ENCODE data around the gene NMT1. TPM values are rescaled to one million over a fixed set of nuclear protein-coding genes. Genes with fewer than 3 reads are reported as not detected.

The NMT1 gene
- total RNA-seq, 1 experiment from 2014 or later, result 152 TPM

DNA sequence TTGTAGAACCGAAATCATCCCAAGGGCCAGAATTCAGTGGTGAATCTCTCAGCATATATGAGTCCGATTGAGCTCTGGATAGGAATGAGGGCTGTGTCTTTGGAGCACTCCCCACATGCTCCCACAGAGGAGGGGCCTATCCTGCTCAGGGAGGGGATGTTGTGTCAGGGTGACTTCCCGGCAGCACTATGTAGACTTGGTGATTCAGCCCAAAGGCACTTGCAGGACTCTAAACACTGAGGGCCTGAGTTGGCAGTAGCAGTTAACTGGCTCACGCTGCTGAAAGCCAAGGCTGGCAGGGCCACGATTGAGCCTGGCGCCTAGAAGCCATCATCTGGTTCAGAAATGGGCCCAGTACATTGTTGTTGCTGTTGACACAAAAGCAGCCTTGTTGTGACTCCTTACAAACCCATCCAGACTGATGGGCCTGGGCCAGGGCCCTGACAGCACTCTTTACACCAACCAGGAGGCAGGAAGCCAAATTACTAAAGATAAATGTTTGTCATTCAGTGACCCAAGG is 31.9 kb downstream of the NMT1 start (continued):
- TF ChIP-seq, protein P1, sequence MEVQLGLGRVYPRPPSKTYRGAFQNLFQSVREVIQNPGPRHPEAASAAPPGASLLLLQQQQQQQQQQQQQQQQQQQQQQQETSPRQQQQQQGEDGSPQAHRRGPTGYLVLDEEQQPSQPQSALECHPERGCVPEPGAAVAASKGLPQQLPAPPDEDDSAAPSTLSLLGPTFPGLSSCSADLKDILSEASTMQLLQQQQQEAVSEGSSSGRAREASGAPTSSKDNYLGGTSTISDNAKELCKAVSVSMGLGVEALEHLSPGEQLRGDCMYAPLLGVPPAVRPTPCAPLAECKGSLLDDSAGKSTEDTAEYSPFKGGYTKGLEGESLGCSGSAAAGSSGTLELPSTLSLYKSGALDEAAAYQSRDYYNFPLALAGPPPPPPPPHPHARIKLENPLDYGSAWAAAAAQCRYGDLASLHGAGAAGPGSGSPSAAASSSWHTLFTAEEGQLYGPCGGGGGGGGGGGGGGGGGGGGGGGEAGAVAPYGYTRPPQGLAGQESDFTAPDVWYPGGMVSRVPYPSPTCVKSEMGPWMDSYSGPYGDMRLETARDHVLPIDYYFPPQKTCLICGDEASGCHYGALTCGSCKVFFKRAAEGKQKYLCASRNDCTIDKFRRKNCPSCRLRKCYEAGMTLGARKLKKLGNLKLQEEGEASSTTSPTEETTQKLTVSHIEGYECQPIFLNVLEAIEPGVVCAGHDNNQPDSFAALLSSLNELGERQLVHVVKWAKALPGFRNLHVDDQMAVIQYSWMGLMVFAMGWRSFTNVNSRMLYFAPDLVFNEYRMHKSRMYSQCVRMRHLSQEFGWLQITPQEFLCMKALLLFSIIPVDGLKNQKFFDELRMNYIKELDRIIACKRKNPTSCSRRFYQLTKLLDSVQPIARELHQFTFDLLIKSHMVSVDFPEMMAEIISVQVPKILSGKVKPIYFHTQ (CRISPR knock-in tag; IDR thresholded peaks at IDR 0.05), result no peak
- TF ChIP-seq ZNF423 (CRISPR knock-in tag; IDR thresholded peaks at IDR 0.05) (no peak), GRHL2 (CRISPR knock-in tag; IDR thresholded peaks at IDR 0.05; ENCODE audit: insufficient replicate concordance, severe bottlenecking) (no peak), RELA (CRISPR knock-in tag; IDR thresholded peaks at IDR 0.05; ENCODE audit: borderline replicate concordance) (no peak)

DNA sequence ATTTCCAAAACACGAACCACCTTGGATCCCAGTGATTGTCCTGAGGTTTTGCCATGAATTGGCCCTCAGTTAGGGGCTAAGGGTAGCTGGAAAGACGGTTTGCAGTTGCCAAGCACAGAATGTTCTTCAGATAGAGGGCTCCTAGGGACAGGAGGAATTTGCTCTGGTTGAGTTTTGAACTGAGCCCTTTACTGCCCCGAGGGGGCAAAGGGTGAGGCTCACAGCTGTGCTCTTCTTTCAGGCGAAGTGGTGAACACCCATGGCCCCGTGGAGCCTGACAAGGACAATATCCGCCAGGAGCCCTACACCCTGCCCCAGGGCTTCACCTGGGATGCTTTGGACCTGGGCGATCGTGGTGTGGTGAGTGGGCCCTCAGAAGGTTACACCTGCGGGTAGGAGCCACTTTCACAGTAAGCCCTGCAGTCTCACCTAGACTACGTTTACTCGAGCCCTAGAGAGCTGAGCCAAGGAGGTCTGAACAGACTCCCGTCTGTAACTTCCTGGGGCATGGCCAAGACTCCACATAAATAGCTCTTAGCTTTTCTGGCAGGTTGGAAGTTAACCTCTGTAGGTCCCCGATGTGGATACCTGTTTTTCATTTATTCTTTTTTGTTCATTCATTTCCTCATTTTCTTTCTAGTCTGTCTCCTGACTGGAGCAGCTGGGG is 32.5 kb downstream of the NMT1 start:
- Mint-ChIP-seq H3K27me3 (ENCODE audit: low read depth) (no peaks in the 10 kb centered on the region), H3K4me3 (no peak overlapping the region), H3K27ac (no peak overlapping the region), H3K9me3 (no peaks in the 10 kb centered on the region), H3K36me3 (peaks cover 76% of the 10 kb centered on the region), H3K4me1 (peaks cover 7% of the 10 kb centered on the region)
- ATAC-seq (no peak), DNase-seq (ENCODE audit: low spot score) (no peak)
- ChIA-PET CTCF (no interaction called here), POLR2A (no interaction called here)
- TF ChIP-seq, protein P2, sequence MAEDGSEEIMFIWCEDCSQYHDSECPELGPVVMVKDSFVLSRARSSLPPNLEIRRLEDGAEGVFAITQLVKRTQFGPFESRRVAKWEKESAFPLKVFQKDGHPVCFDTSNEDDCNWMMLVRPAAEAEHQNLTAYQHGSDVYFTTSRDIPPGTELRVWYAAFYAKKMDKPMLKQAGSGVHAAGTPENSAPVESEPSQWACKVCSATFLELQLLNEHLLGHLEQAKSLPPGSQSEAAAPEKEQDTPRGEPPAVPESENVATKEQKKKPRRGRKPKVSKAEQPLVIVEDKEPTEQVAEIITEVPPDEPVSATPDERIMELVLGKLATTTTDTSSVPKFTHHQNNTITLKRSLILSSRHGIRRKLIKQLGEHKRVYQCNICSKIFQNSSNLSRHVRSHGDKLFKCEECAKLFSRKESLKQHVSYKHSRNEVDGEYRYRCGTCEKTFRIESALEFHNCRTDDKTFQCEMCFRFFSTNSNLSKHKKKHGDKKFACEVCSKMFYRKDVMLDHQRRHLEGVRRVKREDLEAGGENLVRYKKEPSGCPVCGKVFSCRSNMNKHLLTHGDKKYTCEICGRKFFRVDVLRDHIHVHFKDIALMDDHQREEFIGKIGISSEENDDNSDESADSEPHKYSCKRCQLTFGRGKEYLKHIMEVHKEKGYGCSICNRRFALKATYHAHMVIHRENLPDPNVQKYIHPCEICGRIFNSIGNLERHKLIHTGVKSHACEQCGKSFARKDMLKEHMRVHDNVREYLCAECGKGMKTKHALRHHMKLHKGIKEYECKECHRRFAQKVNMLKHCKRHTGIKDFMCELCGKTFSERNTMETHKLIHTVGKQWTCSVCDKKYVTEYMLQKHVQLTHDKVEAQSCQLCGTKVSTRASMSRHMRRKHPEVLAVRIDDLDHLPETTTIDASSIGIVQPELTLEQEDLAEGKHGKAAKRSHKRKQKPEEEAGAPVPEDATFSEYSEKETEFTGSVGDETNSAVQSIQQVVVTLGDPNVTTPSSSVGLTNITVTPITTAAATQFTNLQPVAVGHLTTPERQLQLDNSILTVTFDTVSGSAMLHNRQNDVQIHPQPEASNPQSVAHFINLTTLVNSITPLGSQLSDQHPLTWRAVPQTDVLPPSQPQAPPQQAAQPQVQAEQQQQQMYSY (CRISPR knock-in tag; IDR thresholded peaks at IDR 0.05), result no peak
- TF ChIP-seq ZNF423 (CRISPR knock-in tag; IDR thresholded peaks at IDR 0.05), result no peak
- TF ChIP-seq RORB (CRISPR knock-in tag; IDR thresholded peaks at IDR 0.05), result no peak
- TF ChIP-seq, protein P3, sequence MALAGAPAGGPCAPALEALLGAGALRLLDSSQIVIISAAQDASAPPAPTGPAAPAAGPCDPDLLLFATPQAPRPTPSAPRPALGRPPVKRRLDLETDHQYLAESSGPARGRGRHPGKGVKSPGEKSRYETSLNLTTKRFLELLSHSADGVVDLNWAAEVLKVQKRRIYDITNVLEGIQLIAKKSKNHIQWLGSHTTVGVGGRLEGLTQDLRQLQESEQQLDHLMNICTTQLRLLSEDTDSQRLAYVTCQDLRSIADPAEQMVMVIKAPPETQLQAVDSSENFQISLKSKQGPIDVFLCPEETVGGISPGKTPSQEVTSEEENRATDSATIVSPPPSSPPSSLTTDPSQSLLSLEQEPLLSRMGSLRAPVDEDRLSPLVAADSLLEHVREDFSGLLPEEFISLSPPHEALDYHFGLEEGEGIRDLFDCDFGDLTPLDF (CRISPR knock-in tag; IDR thresholded peaks at IDR 0.05), result no peak
- TF ChIP-seq, protein P4, sequence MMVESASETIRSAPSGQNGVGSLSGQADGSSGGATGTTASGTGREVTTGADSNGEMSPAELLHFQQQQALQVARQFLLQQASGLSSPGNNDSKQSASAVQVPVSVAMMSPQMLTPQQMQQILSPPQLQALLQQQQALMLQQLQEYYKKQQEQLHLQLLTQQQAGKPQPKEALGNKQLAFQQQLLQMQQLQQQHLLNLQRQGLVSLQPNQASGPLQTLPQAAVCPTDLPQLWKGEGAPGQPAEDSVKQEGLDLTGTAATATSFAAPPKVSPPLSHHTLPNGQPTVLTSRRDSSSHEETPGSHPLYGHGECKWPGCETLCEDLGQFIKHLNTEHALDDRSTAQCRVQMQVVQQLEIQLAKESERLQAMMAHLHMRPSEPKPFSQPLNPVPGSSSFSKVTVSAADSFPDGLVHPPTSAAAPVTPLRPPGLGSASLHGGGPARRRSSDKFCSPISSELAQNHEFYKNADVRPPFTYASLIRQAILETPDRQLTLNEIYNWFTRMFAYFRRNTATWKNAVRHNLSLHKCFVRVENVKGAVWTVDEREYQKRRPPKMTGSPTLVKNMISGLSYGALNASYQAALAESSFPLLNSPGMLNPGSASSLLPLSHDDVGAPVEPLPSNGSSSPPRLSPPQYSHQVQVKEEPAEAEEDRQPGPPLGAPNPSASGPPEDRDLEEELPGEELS (CRISPR knock-in tag; IDR thresholded peaks at IDR 0.05), result no peak
- TF ChIP-seq, protein P5, sequence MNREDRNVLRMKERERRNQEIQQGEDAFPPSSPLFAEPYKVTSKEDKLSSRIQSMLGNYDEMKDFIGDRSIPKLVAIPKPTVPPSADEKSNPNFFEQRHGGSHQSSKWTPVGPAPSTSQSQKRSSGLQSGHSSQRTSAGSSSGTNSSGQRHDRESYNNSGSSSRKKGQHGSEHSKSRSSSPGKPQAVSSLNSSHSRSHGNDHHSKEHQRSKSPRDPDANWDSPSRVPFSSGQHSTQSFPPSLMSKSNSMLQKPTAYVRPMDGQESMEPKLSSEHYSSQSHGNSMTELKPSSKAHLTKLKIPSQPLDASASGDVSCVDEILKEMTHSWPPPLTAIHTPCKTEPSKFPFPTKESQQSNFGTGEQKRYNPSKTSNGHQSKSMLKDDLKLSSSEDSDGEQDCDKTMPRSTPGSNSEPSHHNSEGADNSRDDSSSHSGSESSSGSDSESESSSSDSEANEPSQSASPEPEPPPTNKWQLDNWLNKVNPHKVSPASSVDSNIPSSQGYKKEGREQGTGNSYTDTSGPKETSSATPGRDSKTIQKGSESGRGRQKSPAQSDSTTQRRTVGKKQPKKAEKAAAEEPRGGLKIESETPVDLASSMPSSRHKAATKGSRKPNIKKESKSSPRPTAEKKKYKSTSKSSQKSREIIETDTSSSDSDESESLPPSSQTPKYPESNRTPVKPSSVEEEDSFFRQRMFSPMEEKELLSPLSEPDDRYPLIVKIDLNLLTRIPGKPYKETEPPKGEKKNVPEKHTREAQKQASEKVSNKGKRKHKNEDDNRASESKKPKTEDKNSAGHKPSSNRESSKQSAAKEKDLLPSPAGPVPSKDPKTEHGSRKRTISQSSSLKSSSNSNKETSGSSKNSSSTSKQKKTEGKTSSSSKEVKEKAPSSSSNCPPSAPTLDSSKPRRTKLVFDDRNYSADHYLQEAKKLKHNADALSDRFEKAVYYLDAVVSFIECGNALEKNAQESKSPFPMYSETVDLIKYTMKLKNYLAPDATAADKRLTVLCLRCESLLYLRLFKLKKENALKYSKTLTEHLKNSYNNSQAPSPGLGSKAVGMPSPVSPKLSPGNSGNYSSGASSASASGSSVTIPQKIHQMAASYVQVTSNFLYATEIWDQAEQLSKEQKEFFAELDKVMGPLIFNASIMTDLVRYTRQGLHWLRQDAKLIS (CRISPR knock-in tag; IDR thresholded peaks at IDR 0.05; ENCODE audit: borderline replicate concordance), result no peak
- no peak for TF ChIP-seq IRF2 (CRISPR knock-in tag; IDR thresholded peaks at IDR 0.05; ENCODE audit: borderline replicate concordance, low read depth)
- TF ChIP-seq ZNF396 (CRISPR knock-in tag; IDR thresholded peaks at IDR 0.05; ENCODE audit: borderline replicate concordance), result no peak
- no peak for TF ChIP-seq JUN (CRISPR knock-in tag; IDR thresholded peaks at IDR 0.05)
- TF ChIP-seq ZNF671 (CRISPR knock-in tag; IDR thresholded peaks at IDR 0.05), result no peak
- TF ChIP-seq TP53 (CRISPR knock-in tag; IDR thresholded peaks at IDR 0.05), result no peak
- TF ChIP-seq TEAD1 (CRISPR knock-in tag; IDR thresholded peaks at IDR 0.05), result no peak
- no peak for TF ChIP-seq ZNF416 (CRISPR knock-in tag; IDR thresholded peaks at IDR 0.05)
